HL-60 (cell line): Measurements from ENCODE around the gene RALB.

ENCODE experiments used
- DNase-seq, 2 experiments: peaks; one replicate each; pipeline ENCODE4 v3.0.0-alpha.2; 2010 to 2020; ENCODE audit warnings: low read depth in 1 of 2, low spot score in 1 of 2
- H3K27ac ChIP-seq: fragments of 250-450 bp; sonication (Bioruptor Pico); replicated peaks from 2 replicates; pipeline ENCODE4 v1.5.1; 2020; ENCODE audit warnings: mild to moderate bottlenecking, moderate library complexity
- H3K27me3 ChIP-seq: fragments of 250-450 bp; sonication (Bioruptor Pico); 2 replicates; pipeline ENCODE4 v1.5.1; 2021; ENCODE audit warnings: mild to moderate bottlenecking, moderate library complexity; ENCODE audit not compliant: insufficient read depth, poor library complexity, severe bottlenecking
- H3K4me3 ChIP-seq: replicated peaks from 2 replicates; pipeline ENCODE4 v1.5.1; 2011; ENCODE audit warnings: mild to moderate bottlenecking, control low read depth, low read length; ENCODE audit not compliant: insufficient read depth
- GABPA ChIP-seq: IDR thresholded peaks from 2 replicates; pipeline ENCODE4 v1.6.1; 2012; ENCODE audit warnings: low read depth
- POLR2AphosphoS5 ChIP-seq: IDR thresholded peaks from 2 replicates; pipeline ENCODE4 v1.6.1; 2012; ENCODE audit warnings: low read depth
- SPI1 ChIP-seq: IDR thresholded peaks from 2 replicates; pipeline ENCODE4 v1.6.1; 2012; ENCODE audit warnings: low read depth, mild to moderate bottlenecking, borderline replicate concordance
- TF ChIP-seq, protein P1 (sequence below): IDR thresholded peaks from one replicate; pipeline ENCODE4 v1.5.1; 2011; ENCODE audit warnings: low read length, control low read depth, inconsistent platforms; ENCODE audit not compliant: insufficient read depth
- TF ChIP-seq, protein P2 (sequence below): IDR thresholded peaks from 2 replicates; pipeline ENCODE4 v1.6.1; 2012; ENCODE audit warnings: low read depth; ENCODE audit not compliant: insufficient replicate concordance

The RALB gene

DNA sequence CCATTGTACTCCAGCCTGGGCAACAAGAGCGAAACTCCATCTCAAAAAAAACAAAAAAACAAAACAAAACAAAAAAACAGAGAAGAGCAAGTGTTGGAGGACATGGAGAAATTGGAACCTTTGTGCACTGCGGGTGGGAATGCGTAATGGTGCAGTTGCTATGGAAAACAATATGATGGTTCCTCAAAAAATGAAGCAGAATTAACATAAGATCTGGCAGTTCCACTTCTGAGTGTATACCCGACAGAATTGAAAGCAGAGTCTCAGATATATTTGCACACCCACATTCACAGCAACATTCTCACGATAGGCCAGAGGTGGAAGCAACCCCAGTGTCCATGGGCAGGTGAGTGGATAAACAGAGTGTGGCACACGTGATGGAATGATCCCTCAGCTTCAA, 11.0 kb upstream of the RALB start:
- H3K27me3 ChIP-seq = no peaks in the 10 kb centered on the region
- no peak overlapping the region for H3K27ac ChIP-seq
- no peak for DNase-seq
- no peak overlapping the region for H3K4me3 ChIP-seq
- TF ChIP-seq, protein P1, sequence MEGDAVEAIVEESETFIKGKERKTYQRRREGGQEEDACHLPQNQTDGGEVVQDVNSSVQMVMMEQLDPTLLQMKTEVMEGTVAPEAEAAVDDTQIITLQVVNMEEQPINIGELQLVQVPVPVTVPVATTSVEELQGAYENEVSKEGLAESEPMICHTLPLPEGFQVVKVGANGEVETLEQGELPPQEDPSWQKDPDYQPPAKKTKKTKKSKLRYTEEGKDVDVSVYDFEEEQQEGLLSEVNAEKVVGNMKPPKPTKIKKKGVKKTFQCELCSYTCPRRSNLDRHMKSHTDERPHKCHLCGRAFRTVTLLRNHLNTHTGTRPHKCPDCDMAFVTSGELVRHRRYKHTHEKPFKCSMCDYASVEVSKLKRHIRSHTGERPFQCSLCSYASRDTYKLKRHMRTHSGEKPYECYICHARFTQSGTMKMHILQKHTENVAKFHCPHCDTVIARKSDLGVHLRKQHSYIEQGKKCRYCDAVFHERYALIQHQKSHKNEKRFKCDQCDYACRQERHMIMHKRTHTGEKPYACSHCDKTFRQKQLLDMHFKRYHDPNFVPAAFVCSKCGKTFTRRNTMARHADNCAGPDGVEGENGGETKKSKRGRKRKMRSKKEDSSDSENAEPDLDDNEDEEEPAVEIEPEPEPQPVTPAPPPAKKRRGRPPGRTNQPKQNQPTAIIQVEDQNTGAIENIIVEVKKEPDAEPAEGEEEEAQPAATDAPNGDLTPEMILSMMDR = no peak
- TF ChIP-seq SPI1 (no peak), GABPA (no peak), POLR2AphosphoS5 (no peak)
- TF ChIP-seq, protein P2, sequence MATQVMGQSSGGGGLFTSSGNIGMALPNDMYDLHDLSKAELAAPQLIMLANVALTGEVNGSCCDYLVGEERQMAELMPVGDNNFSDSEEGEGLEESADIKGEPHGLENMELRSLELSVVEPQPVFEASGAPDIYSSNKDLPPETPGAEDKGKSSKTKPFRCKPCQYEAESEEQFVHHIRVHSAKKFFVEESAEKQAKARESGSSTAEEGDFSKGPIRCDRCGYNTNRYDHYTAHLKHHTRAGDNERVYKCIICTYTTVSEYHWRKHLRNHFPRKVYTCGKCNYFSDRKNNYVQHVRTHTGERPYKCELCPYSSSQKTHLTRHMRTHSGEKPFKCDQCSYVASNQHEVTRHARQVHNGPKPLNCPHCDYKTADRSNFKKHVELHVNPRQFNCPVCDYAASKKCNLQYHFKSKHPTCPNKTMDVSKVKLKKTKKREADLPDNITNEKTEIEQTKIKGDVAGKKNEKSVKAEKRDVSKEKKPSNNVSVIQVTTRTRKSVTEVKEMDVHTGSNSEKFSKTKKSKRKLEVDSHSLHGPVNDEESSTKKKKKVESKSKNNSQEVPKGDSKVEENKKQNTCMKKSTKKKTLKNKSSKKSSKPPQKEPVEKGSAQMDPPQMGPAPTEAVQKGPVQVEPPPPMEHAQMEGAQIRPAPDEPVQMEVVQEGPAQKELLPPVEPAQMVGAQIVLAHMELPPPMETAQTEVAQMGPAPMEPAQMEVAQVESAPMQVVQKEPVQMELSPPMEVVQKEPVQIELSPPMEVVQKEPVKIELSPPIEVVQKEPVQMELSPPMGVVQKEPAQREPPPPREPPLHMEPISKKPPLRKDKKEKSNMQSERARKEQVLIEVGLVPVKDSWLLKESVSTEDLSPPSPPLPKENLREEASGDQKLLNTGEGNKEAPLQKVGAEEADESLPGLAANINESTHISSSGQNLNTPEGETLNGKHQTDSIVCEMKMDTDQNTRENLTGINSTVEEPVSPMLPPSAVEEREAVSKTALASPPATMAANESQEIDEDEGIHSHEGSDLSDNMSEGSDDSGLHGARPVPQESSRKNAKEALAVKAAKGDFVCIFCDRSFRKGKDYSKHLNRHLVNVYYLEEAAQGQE = no peak

DNA sequence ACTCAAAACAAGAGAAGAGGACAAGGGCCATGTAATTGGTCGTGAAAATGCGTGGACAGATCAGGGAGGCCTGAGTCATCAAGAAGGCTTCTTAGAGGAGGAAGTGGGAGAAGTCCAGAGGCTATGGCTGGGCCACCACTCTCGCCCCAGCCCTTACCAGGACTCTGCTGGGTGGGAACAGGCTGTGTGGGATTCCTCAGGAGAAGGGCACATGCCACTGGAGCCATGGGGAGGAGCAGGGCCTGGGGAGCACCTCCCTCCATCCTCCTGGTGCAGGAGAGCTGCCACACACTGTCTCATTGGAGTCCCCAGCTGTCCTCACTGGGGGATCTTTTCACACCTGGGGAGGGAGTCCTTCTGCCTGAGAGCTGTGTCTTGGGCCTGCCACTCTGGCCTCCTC, 9.4 kb upstream of the RALB start:
- TF ChIP-seq, protein P2 = no peak
- TF ChIP-seq SPI1 (no peak), POLR2AphosphoS5 (no peak), GABPA (no peak)
- TF ChIP-seq, protein P1 = no peak

DNA sequence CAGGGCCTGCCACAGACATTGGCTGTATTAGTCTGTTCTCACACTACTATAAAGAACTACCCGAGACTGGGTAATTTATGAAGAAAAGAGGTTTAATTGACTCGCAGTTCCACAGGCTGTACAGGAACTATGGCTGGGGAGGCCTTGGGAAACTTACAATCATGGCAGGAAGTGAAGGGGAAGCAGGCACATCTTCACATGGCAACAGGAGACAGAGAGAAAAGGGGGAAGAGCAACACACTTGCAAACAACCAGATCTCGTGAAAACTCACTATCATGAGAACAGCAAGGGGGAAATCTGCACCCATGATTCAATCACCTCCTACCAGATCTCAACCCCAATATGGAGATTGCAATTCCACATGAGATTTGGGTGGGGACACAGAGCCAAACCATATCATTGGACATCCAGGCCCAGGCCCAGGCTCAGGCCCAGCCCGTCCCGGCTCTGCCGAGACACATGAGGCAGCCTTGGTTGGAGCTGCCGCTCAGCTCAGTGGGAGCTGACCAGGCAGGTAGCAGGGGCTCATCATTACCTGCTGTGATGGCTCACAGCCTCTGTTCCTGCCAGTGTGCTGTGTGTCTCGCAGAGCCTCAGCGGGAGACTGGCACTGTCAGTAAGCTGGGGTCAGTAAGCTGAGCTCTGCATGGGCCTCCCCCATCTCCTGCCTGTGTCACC, 8.6 kb upstream of the RALB start:
- TF ChIP-seq SPI1 (no peak), GABPA (no peak), POLR2AphosphoS5 (no peak)
- TF ChIP-seq, protein P1 = no peak
- TF ChIP-seq, protein P2 = no peak
- no peak overlapping the region for H3K27ac ChIP-seq
- no peaks in the 10 kb centered on the region for H3K27me3 ChIP-seq
- no peak for DNase-seq
- no peak overlapping the region for H3K4me3 ChIP-seq

More for the DNA sequence above, 9.4 kb upstream of the RALB start:
- DNase-seq = no peak
- Histone ChIP-seq H3K27ac (no peak overlapping the region), H3K4me3 (no peak overlapping the region), H3K27me3 (no peaks in the 10 kb centered on the region)
